HG03280 (cell line): ENCODE measurements around the gene CARD19.

Source experiments
- ATAC-seq: cut with Tn5 transposase; IDR thresholded peaks from one replicate; pipeline ENCODE4 v1.9.1; 2021; ENCODE audit warnings: mild to moderate bottlenecking, moderate library complexity; ENCODE audit not compliant: unreplicated experiment

CARD19 gene

DNA sequence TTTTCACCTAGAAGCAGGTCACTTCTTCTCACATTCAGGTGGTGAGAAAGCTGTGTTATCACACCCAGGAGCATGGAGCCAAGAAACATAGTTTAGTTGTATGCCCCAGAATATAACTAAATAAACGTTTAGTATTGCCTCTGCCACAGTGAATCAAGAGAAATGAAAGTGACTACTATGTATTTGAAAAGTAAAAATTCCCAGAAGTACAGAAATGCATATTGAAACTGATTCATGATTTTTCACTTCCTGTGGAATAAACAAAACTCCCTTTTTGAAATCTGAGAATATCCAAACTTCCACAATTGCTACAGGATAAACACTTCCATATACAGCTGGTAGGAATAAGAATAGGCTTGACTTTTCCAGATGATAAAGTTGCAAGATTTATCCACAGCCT is 53.3 kb downstream of the CARD19 start:
- no peak for ATAC-seq

DNA sequence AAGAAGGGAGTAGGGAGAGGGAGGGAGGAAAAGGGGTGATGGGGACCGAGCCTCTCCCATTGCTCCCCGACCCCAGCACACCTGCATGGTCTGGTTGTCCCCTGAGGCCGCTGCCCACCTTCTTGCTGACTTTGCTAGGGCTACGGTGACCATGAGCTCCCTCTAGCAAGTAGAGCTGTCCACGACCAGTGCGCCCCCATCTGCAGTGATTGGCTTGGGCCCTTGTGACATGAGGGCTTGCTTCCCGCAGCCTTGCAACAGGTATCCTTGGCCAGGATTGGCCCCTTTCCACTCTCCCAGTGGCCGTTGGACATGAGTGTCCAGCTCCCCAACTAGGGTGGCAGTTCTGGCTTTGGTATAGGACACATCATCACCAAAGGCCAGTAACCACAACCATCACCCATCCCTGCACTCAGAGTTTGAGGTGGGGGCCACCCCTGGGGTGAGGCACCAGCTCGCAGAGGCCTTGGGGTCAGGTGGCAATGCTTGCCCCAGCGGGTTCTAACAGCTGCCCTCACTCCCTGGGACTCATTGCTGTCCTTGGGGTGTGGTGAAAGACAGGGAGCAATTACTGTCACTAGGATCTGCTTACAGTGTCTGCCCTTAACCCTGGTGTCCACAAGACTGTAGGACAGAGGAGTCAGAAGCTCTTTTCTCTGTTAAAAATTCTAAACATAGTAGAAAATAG is 55.2 kb downstream of the CARD19 start:
- ATAC-seq, result no peak

DNA sequence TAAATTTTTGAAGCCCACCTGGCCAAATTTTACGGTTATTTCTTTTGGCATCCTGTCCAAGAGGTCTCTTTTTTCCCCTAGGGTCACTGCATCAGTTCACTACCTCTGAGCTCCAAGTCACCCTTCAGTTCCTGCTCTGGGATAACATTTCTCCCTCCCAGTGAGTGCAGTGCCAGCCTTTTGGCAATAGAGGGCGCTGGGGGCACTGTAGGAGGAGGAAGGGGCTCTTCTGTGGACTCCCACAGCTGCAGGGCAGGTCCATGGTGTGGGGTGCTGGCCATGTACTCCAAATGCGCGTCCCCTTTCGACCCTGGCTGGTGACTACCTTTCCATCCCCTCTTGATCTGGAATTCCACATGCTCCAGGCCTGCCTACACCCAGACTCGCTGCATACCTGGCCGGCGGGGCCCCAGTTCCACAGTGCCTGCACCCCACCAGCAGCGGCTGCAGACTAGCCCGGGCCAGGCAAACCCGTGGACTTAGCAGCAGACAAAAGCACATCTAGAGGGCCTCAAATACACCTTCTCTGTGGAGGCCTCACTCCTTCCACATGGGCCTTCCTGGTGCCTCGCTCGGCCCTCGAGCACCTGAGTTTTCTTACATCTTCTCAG is 58.4 kb downstream of the CARD19 start:
- no peak for ATAC-seq

DNA sequence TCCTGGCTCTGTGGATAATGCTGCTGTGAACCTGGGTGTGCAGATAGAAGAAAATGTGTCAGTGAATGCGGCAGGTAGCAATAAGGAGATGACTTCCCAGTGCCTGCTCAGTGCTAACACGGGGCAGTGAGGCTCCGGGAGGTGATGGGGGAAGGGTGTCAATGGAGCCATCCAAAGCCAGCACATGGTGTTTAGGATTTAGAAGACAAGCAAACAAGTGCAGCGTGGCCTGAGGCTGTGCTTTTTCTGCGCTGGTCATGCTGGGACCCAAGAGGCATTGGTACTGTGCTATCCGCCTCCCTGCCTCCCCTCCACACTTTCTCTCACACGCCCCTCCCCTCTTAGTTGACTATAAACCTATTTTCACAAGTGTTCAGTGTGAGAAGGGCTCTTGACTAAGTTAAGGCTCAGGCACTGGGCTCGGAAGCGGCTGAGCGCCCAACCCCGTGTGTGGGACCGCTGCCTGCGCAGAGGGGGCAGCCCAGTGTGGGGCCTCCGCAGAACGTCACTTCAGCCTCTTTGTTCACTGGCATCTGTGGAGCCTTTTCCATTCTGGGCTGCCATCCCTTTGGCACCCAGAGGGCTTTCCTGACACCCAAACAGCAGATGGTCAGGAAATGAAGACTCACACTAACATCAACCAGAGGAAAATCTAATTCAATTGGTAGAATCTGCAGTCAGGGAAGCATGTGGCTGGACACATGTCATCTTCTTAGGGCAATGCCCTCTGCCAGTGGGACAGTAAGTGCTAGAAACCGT is 59.9 kb downstream of the CARD19 start:
- ATAC-seq, result no peak

DNA sequence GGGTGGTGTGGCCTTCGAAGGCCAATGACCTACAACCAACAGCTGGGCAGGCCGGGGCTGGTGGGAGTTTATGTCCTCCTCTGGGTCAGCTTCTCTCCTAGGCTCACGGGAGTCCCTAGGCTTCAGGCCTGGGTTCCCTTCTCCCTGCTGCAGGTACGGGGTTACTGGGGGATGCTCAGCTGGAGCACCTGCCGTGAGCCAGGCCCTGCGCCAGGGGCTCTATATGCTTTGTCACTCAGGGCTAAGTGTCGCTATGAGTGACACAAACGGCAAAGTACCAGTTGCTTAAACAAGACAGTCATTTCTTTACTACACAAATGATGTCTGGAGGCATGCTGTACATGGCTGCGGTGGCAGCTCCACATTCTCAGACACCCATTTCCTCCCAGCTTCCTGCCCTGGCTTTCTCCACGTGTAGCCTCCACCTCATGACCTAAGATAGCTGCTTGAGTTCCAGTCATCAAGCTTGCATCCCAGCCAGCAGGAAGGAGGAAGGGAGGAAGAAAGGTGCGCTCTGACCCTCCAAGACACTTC is 60.5 kb downstream of the CARD19 start:
- ATAC-seq, result no peak

DNA sequence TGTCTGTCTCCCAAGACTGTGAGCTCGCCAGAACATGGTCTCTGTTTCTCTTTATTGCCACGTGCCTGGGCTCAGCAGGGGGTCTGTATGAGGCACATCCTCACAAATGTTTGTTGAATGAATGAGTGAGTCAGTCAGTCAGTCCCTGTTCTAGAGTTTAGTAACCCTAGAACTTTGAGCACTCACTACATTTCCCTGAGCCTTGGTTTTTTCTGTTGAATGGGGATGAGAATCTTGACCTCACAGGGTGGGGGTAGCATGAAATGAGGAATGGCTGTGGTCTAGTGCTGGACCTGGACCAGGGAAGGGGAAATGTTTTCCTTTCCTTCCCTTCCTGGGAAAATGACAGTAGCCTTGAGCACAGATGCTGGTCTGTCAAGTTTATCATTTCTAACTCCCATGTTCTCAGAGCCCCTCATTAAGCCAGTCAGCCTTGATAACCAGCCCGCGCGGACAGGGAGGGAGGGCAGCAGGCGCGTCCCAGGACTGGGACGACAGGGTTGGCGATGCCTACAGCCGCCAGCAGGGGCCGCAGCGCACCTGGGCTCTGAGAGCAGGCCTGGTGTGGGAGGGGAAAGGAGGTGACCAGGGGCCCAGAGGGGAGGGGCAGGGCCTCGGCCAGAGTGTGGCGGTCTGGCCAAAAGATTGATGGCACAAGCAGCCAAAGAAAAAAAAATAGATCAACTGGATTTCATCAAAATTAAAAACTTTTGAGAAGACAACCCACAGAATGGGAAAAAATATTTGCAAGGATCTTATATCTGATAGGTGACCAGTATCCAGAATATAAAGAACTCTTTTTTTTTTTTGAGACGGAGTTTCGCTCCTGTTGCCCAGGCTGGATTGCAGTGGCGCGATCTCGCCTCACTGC is 63.8 kb downstream of the CARD19 start:
- peak; percentile 86 for ATAC-seq

DNA sequence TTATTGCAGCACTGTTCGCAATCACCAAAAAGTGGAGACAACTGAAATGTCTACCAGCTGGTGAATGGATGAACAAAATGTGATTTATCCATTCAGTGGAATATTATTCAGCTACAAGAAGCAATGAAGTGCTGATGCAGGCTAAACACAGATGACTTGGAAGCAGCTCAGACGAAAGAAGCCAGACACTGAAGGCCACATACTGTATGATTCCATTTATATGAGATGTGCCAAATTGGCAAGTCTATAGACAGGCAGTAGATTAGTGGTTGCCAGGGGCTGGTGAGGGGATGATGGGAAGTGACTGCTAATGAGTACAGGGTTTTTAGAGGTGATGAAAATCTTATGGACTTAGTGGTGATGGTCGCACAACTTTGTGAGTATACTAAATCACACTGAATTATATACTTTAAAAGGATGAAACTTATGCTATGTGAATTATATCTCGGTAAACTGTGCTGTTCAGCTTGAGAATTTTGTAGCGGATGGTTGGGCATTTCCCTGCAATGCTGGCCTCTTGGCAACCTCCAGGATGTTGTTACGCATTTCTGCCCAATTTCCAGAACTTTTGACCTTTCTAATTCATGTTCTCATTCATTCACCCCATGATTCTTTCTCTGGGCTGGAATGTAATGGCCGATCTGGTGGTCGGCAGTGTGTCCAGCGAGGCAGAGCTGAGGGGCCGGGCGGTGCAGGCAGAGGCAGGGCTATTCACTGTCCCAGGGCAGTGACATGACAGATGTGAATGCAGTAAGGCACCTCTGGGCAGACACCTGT is 66.0 kb downstream of the CARD19 start:
- ATAC-seq, result no peak
